Fibroblast of skin of back (primary cell): Measurements from ENCODE around the gene SLAIN2. TPM values are rescaled to one million over a fixed set of nuclear protein-coding genes. Genes with fewer than 3 reads are reported as not detected.
"Not testable (repeated sequence)": the region's sequence is repeated elsewhere in the genome, so short reads cannot be mapped to it uniquely, and the experiment has no call there.

ENCODE experiments used
- DNase-seq: peaks from one replicate; pipeline ENCODE4 v3.0.0-alpha.2; 2013
- polyA plus RNA-seq, 2 experiments: library from polyadenylated mRNA; unstranded; fragments of 120-200 nt; gene quantifications; one replicate each; pipeline ENCODE4 v1.2.1, GENCODE V29; 2013; ENCODE audit not compliant: insufficient read length in 2 of 2

The SLAIN2 gene
- polyA plus RNA-seq (2013, experiment 1 of 2; ENCODE audit: insufficient read length), result 70.5 TPM
- polyA plus RNA-seq (2013, experiment 2 of 2; ENCODE audit: insufficient read length), result 71.4 TPM

DNA sequence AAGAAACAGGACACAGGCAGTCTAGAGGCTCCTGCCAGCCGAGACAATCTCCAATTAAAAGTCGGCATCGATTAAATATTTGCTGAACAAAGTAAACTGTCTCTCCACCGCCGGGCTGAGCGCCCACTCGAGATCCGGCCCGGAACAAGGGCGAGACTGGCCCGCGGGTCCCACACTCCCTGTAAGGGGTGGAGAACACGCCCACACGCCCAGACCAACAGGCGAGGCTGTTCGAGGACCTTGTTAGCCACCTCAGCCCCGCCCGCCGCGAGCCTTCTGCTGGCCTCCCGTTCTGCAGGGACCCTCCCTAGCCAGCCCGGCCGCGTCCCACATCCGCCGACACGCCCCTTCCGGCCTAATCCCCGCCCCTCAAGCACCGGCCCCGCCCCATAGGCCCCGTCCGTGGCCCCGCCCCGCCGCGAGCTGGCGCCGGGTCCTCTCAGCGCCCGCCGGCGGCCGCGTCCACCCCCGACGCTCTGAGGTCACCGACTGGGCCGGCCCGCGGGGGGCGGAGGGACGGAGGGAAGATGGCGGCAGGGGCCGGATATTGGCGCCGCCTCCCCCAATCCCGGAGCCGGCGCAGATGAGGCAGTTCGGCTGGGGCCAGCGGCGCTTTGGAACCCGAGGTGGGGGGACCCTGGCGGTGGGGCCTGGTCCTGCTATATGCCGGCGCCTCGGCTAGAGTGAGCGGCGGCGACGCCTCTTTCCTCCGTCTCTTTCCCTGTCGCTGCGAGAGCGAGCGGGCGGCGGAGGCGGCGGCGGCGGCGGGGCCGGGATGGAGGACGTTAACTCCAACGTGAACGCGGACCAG is at the start of gene SLAIN2:
Gene SLAIN2, plus strand, starts transcription at position 565 of the 811 bp plus-strand sequence. Its CDS starts 211 bp downstream, at position 776.
- peak; percentile 97 for DNase-seq

DNA sequence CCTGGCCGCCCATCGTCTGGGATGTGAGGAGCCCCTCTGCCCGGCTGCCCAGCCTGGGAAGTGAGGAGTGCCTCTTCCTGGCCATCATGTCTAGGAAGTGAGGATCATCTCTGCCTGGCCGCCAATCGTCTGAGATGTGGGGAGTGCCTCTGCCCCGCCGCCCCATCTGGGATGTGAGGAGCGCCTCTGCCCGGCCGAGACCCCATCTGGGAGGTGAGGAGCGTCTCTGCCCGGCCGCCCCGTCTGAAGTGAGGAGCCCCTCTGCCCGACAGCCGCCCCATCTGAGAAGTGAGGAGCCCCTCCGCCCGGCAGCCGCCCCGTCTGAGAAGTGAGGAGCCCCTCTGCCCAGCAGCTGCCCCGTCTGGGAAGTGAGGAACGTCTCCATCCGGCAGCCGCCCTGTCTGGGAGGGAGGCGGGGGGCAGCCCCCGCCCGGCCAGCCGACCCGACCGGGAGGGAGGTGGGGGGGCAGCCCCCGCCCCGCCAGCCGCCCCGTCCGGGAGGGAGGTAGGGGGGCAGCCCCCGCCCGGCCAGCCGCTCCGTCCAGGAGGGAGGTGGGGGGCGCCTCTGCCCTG is 49.0 kb upstream of the SLAIN2 start:
- DNase-seq, result not testable (repeated sequence)

DNA sequence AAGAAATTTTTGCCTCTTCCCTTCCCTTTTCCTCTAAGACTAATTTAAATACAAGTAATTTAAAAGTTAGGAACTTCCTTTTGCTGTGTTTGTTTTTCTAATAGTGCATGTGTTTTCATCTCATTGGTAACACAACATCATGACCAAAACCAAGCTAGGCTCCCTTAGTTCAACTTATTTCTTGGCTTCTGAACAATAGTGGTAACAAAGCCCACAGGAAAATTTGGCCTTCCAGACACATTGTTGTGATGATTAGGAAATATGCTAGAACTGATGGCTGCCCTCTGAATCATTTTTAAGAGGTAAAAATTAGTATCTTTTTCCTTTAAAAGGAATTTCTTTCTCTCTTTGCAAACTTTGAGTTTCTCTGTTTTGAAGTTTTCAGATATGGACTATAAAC is 46.2 kb upstream of the SLAIN2 start:
- no peak for DNase-seq

DNA sequence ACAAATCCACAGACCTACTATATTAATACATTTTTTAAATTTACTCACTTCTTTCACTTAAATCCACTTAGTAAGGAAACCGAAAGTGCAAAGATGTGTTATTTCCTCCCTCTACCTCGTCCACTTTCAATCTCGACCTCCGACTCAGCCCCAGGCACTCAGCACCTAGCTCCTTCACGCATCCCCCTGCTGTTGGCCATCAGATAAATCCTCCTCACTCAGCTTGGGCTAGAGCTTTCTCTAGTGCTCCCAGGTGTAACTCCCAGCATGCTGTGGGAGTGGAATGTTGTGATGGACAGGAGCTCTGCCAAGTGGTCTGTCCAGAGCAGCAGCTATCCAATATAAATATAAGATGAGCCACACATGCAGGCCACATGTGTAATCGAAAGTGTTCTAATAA is 45.0 kb upstream of the SLAIN2 start:
- no peak for DNase-seq

DNA sequence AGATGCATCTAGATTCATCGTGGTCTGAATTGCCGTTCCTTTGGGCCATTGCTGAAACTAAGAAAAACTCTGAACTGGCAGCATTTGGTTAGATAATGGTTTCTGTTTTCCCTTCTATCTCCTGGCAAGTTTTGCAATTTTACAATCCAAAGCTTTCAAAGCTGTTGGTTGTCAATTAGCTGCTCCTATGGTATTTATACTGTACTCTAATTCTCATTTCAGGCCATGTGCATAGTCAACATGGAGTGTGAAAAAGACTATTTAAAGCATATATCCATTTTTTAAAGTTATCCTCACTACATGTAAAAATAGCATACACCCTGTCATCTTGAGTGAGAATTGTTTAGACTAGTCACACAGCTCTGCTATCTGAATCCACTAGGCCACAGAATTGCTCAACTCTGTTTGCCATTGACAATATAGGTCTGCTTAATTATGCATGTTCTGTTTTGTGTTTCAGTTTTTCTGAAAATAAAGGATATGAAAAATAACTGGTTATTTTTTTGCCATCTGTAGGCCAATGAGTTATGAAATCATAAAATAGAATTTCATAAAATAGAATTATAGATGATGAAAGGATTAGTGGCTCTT is 44.0 kb upstream of the SLAIN2 start:
- no peak for DNase-seq

DNA sequence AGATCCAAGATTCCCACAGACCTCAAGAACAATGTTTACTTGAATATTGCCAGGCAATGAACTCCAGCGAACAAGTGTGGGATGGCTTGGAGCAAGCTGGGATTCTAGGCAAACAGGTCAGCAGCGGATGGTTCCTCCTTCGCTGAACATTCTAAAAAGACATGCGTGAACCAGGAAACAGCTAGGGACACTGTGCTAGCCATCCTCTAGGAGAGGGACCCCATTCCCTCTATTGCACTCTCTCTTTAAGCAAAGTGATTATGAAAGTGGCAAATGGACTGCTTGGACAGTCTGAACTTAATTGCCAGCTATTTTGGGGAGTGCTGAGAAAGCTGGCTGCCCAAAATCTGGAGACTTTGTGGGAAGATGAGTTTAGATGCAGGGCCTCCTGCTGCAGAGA is 41.8 kb upstream of the SLAIN2 start:
- DNase-seq, result no peak

DNA sequence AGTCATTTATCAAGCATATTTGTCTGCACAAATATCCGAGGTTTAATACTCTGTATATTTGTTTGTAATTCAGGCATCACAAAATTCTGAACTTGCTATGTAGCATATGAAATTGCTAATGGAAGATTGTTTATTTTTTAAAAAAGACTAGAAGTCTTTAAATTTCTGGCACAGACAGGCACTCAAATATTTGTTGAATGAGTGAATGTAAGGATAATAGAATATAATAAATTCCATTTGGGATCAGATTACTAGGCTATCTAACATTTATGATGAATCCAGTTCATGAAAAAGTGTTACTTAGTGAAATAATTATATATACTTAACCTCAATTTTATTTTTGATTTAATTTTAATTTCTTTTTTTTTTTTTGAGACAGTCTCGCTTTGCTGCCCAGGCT is 41.3 kb upstream of the SLAIN2 start:
- peak; percentile 86 for DNase-seq

DNA sequence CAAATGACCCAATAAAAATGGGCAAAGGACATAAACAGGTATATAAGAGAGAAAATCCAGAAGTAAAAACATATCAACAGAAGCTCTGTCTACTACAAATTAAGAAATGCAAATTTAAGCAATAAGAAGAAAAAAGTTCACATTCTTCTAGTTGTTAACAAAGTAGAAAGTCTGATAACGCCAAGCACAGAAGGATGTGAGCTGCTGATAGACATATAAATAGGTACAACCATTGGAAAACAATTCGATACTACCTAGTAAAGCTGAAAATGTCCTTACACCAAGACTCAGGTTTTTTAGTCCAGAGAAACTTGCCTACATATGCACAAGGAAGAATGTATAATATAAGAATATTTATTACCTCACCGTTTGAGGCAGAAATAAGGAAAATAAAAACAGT is 35.8 kb upstream of the SLAIN2 start:
- DNase-seq, result no peak

DNA sequence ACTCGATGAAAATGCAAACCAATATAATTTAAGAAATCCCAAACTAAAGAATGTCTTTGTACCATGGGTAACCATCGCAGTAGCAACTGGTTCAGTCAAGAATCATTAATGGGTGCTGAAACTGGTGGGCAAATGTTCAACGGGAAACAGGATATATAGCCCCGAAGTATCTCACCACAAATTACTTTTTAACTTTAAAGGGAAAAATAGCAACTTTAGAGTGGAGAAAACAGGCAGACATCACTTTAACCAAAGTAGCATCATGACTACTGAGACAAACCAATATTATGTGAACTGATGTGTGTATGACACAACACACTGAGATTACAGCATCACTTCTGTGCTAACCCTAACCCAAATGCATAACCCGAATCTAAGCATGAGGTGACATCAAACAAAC is 33.8 kb upstream of the SLAIN2 start:
- no peak for DNase-seq

DNA sequence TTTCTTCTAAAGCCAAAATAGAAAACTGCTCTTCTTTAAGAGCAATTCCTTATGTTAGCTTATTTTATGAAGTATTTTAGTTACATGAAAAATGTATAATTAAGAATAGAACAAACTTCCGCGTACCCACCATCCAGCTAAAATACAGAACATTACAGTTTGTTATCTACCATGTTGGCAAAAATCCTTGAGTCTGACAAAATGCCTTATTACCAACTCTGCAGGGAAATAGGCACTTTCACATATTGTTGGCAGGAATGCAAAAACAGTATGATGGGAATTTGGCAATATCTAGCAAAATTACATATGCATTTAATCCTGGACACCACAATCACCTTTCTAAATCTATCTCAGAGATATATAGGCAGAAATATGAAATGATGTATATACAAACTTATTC is 32.4 kb upstream of the SLAIN2 start:
- no peak for DNase-seq

DNA sequence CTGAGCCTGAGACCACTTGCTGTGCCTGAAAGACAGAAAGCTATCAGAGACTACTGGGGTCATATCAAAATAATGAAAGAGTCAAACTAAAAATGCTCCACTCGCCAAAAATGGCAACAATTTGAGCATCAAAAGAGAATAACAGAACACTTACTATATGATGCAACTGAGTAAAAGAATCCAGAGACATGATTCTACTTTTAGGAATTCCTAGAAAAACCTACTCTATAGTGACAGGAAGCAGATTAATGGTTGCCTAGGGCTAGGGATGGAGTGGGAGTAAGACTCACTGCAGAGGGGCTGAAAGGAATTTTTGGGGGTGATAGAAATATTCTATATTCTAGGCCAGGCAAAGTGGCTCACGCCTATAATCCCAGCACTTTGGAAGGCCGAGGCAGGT is 29.4 kb upstream of the SLAIN2 start:
- peak; percentile 75 for DNase-seq

DNA sequence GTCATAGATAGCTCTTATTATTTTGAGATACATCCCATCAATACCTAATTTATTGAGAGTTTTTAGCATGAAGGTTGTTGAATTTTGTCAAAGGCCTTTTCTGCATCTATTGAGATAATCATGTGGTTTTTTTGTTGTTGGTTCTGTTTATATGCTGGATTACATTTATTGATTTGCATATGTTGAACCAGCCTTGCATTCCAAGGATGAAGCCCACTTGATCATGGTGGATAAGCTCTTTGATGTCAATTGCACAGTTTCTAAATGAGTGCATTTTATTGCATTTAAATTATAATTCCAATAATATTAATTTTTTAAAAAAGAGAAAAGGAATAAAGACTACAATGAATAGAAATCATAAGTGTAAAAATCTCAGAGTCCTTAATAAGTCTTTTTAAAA is 26.6 kb upstream of the SLAIN2 start:
- DNase-seq, result not testable (repeated sequence)

DNA sequence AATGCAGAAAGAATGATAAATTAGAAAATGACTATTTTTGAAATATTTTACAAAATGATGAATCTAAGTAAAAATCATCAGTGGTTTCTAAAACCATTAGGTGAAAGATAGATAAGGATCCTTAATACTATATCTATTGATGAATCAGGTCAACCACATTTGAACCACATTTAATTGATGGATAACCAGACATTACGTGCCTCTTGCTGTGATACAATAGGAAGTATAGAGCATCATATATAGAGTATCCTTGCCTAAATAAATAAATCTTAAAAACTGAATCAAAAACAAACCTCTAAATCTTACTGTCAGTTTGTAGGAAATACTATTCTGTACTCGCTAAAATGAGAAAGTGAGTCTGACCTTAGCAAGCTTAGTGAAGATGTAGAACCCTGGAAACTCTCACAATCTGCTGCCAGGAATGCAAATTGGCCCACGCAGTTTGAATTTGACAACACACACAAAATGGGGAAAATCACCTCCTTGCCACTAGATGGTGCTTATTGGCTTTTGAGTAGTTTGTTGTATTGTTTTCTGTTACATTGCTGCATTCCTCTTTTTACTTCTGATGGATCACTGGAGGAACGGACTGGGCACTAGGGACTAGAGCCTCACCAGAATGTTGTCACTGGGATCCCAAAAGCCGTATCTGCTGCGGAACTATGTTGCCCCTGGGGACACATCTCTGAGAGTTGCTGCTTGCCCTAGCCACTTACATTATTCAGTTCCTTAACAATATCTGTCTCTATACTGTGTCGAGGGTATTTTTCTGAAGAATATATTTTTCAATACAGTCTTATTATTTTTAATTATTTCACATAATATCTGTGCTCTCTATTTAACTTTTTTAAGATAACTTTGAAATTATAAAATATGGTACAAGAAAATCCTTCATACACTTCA is 25.4 kb upstream of the SLAIN2 start:
- peak; percentile 75 for DNase-seq

DNA sequence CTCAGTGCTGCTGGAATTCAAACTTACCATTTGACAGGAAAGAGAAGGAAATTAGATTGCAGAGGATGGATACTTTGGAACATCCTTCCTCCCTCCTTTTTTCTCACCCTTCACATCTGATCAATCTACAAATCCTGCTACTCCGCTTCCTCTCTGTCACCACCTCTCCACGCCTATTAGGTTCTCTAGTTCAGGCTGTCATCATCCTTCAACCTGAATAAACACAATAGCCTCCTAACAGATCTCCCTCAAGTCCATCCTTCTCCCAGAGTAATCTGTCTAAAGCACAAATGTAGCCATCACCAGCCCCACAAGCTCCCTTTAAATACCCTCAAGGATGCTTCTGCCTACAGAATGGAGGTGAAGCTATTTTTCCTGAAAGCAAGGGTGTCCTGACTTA is 20.0 kb upstream of the SLAIN2 start:
- DNase-seq, result no peak

DNA sequence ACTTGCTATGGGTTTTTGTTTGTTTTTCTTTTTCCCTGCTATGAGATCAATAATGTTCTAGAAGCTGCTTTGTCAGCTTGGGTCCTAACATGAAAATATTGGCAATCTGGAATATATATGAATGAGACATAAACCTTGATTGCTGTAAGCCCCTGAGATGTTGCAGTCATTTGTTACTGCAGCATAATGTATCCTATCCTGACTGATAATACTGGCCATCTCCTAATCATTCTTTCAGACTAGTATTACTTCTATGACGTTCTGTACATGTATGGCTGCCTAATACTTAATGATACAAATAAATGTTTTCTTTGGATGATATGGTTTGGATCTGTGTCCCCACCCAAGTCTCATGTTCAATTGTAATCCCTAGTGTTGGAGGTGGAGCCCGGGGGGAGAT is 19.3 kb upstream of the SLAIN2 start:
- no peak for DNase-seq

DNA sequence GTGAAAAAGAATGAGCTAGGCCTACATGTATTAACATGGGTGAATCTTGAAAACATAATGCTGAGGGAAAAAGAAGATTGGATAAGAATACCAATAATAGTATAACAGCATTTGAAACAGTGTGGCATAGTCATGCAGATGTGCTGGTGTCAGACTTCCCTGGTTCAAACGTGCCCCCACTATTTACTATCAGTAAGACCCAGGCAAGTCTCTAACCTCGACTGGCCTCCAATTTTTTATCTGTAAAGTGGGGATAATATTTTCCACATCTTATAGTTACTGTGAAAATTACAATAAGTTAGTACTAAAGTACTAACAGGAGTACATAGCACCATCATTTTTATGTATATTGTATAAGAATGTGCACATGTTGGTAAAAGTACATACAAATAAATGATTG is 17.0 kb upstream of the SLAIN2 start:
- no peak for DNase-seq

DNA sequence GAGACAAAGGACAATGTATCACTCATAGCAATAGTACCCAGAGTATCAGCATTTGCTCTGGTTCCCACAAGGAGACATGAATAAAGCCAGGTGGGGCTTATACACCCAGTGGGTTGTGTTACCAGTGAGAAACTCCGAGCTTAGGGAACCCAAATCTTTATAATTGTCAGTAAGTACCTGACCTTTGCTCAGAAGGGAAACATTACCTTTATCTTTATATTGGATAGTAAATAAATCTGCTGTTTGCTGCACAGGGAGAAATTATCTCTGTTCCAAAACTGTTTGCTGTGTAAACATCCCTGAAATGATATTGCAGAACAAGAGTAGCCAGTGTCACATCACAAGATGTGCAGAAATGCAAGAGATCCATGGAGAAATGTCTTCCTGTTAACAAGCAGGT is 12.1 kb upstream of the SLAIN2 start:
- no peak for DNase-seq

DNA sequence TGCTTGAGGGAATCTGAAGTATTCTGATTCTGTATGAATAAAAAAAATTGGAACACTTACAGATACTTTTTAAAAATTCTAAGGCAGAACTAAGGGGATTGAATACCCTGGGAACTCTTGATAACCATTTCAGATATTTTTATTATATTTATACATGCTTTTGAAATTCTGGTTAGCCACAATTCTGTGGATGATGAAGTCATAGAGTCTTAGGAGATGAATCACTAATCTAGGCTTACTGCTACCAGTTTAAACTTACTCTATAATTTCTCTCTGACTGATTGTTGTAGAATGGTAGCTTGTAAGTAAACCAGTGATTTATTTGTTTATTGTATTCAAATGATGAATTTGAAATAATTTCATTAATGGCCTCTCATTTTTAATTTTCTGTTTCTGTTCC is 11.4 kb upstream of the SLAIN2 start:
- peak; percentile 94 for DNase-seq

DNA sequence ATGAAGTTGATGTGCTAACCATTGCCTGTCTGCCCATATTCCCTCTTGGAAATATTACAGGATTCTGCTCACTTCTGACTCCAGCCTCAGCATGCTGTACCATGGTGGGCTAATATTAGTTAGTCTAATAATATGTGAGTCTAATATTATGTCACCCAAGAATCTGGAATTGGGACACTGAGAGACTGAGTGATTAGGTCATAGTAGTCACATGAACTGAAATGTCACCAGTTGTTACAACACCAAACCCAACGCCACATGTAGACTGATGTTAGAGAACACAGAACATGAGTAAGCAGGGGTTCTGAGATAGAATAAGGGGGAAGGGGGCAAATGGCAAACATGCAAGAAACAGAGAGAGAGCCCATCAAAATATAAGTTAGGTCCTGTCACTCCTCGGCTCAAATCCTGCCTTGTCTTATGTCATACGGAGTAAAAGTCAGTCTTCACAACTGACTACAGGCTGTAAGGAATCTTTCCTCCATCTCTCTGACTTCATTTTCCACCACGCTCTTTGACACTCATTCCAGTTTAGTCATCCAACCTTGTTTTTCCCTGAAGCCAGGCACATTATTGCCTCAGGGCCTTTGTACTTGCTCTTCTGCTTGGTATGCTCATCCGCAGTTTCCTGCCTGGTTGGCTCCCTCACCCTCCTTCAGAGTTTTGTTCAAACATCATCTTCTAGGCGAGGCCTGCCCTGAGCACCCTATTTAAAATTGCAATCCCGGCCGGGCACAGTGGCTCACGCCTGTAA is 9.6 kb upstream of the SLAIN2 start:
- peak; percentile 77 for DNase-seq

DNA sequence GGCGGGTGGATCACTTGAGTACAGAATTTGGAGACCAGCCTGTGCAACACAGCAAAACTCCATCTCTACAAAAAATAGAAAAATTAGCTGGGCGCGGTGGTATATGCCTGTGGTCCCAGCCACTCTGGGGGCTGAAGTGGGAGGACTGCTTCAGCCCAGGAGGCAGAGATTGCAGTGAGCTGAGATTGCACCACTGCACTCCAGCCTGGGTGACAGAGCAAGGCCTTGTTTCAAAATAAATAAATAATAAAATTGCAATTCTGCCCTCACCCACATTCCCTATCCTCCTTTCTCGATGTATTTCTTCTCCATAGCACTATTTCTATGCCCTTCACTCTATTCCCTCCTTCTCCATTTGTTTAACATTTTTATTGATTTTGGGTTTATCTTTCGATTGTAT is 8.7 kb upstream of the SLAIN2 start:
- no peak for DNase-seq

DNA sequence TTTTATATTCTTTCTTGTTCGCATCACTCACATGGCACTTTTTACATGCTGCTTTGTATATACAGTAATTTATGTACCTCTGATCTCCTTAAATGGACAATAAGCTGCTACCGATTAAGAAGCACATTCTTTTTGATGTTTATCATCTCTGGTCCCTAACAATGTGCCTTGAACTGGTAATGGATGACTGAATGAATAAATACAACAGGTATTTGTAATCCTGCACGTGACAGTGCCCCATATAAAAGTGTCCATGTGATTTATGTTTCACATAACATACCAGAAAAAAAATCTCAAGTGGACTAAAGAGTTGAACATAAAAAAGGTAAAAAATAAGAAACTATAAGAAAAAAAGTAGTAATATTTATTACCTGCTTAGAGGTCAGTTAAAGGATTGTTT is 7.7 kb upstream of the SLAIN2 start:
- DNase-seq, result peak; percentile 45

DNA sequence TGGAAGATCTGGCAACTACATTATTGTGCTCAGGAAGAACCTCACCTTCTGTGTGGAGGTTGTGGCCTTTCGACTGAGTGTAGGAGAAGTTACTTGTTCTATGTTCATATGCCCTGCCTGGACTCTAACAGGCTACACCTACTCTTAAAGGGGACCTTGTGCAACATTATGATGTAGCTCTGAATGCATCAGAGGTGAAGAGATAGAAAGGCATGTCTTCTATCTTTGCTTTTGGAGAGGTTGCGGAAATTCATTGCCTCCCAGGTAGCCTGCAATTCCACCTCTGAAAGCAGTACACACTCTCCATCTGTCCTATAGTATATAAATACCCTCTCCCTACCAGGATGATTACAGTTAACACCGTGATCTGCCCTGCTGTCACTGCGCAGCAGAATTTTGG is 7.1 kb upstream of the SLAIN2 start:
- DNase-seq, result no peak
